ENCODE measurements around the gene TMPRSS3. TPM values are rescaled to one million over a fixed set of nuclear protein-coding genes. Genes with fewer than 3 reads are reported as not detected.

TMPRSS3 gene
- total RNA-seq, 1 donor from 2014 or later, result not detected

GRCh38 chr21:42337276-42337675, 58.6 kb downstream of the TMPRSS3 start:
- Mint-ChIP-seq H3K4me1 (peaks cover 43% of the 10 kb centered on the region), H3K27ac (no peak overlapping the region), H3K27me3 (ENCODE audit: insufficient read depth, low read depth) (peaks cover 9% of the 10 kb centered on the region), H3K4me3 (no peak overlapping the region), H3K9me3 (no peaks in the 10 kb centered on the region), H3K36me3 (no peaks in the 10 kb centered on the region)
- Histone ChIP-seq H3K36me3 (no peaks in the 10 kb centered on the region), H3K9ac (no peak overlapping the region), H3F3A (ENCODE audit: low read depth) (peaks cover 10% of the 10 kb centered on the region), H3K79me2 (ENCODE audit: low read depth) (no peaks in the 10 kb centered on the region), H3K4me2 (no peak overlapping the region), H3K27ac (no peak overlapping the region), H3K4me3 (no peak overlapping the region), H3K4me1 (peaks cover 15% of the 10 kb centered on the region), H3K9me3 (ENCODE audit: low read depth) (no peaks in the 10 kb centered on the region), H2AFZ (replicated peaks) (no peak overlapping the region), H3K27me3 (no peaks in the 10 kb centered on the region), H4K20me1 (ENCODE audit: low read depth) (no peaks in the 10 kb centered on the region)
- TF ChIP-seq EZH2phosphoT487 (IDR thresholded peaks at IDR 0.05), result no peak
- TF ChIP-seq CTCF (IDR thresholded peaks at IDR 0.05), result no peak
- no peak for TF ChIP-seq EZH2 (IDR thresholded peaks at IDR 0.05)
- DNase-seq (ENCODE audit: low spot score), result no peak

- Mint-ChIP-seq H3K27me3 (ENCODE audit: insufficient read depth, low read depth) (peaks cover 7% of the 10 kb centered on the region), H3K4me3 (no peak overlapping the region), H3K9me3 (peaks cover 7% of the 10 kb centered on the region), H3K36me3 (no peaks in the 10 kb centered on the region), H3K27ac (no peak overlapping the region), H3K4me1 (peaks cover 40% of the 10 kb centered on the region)
- TF ChIP-seq EZH2phosphoT487 (IDR thresholded peaks at IDR 0.05), result no peak
- no peak for TF ChIP-seq CTCF (IDR thresholded peaks at IDR 0.05)
- TF ChIP-seq EZH2 (IDR thresholded peaks at IDR 0.05), result no peak
- Histone ChIP-seq H3F3A (ENCODE audit: low read depth) (peaks cover 10% of the 10 kb centered on the region), H2AFZ (replicated peaks) (peak overlapping the region; percentile 69), H3K27ac (no peak overlapping the region), H3K4me2 (peak overlapping the region; percentile 30), H3K9ac (no peak overlapping the region), H3K27me3 (no peaks in the 10 kb centered on the region), H3K36me3 (no peaks in the 10 kb centered on the region), H3K4me3 (no peak overlapping the region), H4K20me1 (ENCODE audit: low read depth) (no peaks in the 10 kb centered on the region), H3K9me3 (ENCODE audit: low read depth) (no peaks in the 10 kb centered on the region), H3K79me2 (ENCODE audit: low read depth) (no peaks in the 10 kb centered on the region), H3K4me1 (peaks cover 15% of the 10 kb centered on the region)
- DNase-seq (ENCODE audit: low spot score), result peak; percentile 68
Observed at GRCh38 chr21:42336054-42336453, 59.8 kb downstream of the TMPRSS3 start.

- Histone ChIP-seq H3K36me3 (no peaks in the 10 kb centered on the region), H3K4me1 (peaks cover 10% of the 10 kb centered on the region), H2AFZ (replicated peaks) (no peak overlapping the region), H3K27ac (no peak overlapping the region), H3K9ac (no peak overlapping the region), H3K4me2 (no peak overlapping the region), H3K9me3 (ENCODE audit: low read depth) (no peaks in the 10 kb centered on the region), H3F3A (ENCODE audit: low read depth) (peaks cover 2% of the 10 kb centered on the region), H3K4me3 (no peak overlapping the region), H3K79me2 (ENCODE audit: low read depth) (no peaks in the 10 kb centered on the region), H3K27me3 (no peaks in the 10 kb centered on the region), H4K20me1 (ENCODE audit: low read depth) (no peaks in the 10 kb centered on the region)
- Mint-ChIP-seq H3K27ac (no peak overlapping the region), H3K9me3 (peaks cover 16% of the 10 kb centered on the region), H3K4me3 (no peak overlapping the region), H3K4me1 (peaks cover 20% of the 10 kb centered on the region), H3K36me3 (no peaks in the 10 kb centered on the region), H3K27me3 (ENCODE audit: insufficient read depth, low read depth) (peaks cover 7% of the 10 kb centered on the region)
- no peak for TF ChIP-seq CTCF (IDR thresholded peaks at IDR 0.05)
- TF ChIP-seq EZH2phosphoT487 (IDR thresholded peaks at IDR 0.05), result no peak
- TF ChIP-seq EZH2 (IDR thresholded peaks at IDR 0.05), result no peak
- DNase-seq (ENCODE audit: low spot score), result no peak
Observed at GRCh38 chr21:42332557-42333317, 63.1 kb downstream of the TMPRSS3 start.

Data from neural progenitor cell (in vitro differentiated cells).